HCT116 (cell line): ENCODE data around the gene HRK. TPM values are rescaled to one million over a fixed set of nuclear protein-coding genes. Genes with fewer than 3 reads are reported as not detected.

Experiments used
- ATAC-seq: fragments of 200-7000 bp; cut with Tn5 transposase; 2 replicates; pipeline ENCODE4 v1.9.1; 2020; ENCODE audit warnings: mild to moderate bottlenecking, moderate library complexity
- BruUV-seq: library from RNA; stranded (reverse); fragments of 400-500 nt; replicated peaks from 2 replicates; lab custom pipeline; 2021; lab: Mats Ljungman, UMichigan
- CTCF ChIA-PET: fragments of 300-600 bp; sonication (Branson Sonifier 250); formaldehyde crosslinking; loops from one replicate; lab custom pipeline; 2021; ENCODE audit warnings: antibody characterized with exemption; lab: Charles Lee
- POLR2A ChIA-PET: fragments of 300-600, 350-600 bp; sonication (Branson Sonifier 250); formaldehyde crosslinking; loops from one replicate; lab custom pipeline; 2021; ENCODE audit warnings: antibody characterized with exemption; lab: Charles Lee
- RAD21 ChIA-PET, 2 experiments: fragments of 300-600 bp; sonication (Branson Sonifier 250); formaldehyde crosslinking; loops; one replicate each; lab custom pipeline; 2023; ENCODE audit warnings: low total read pairs in 2 of 2; ENCODE audit not compliant: uncharacterized antibody in 2 of 2, unreplicated experiment in 2 of 2, low non-redundant PET in 1 of 2; lab: Charles Lee
- DNase-seq: peaks from one replicate; pipeline ENCODE4 v3.0.0-alpha.2; 2010; ENCODE audit warnings: low read depth, low spot score
- H2AFZ ChIP-seq: fragments of 200-600 bp; shearing (Covaris generic), sonication (generic); 2 replicates; pipeline ENCODE4 v1.6.1; 2017; ENCODE audit warnings: low read depth, mixed run types, mixed read lengths, antibody characterized with exemption, low read length; ENCODE audit not compliant: poor library complexity, severe bottlenecking
- H3K27ac ChIP-seq: 2 replicates; pipeline ENCODE4 v1.5.1; 2012; ENCODE audit warnings: low read depth, low read length
- H3K27me3 ChIP-seq: fragments of 200-600 bp; sonication (generic); 2 replicates; pipeline ENCODE4 v1.6.1; 2016; ENCODE audit warnings: mixed run types, low read length, mixed read lengths; ENCODE audit not compliant: insufficient read depth
- H3K36me3 ChIP-seq, 2 experiments: fragments of 200-500 bp in 1 of 2; fragments of 200-600 bp in 1 of 2; sonication (Bioruptor generic) in 1 of 2; sonication (generic) in 1 of 2; 2 replicates each; pipeline versions ENCODE4 v1.5.1 to v1.6.1; 2014 to 2016; ENCODE audit warnings: low read length in 2 of 2, inconsistent platforms in 1 of 2, mixed read lengths in 1 of 2, mixed run types in 1 of 2; ENCODE audit not compliant: insufficient read depth in 2 of 2, control insufficient read depth in 1 of 2
- H3K4me1 ChIP-seq, 2 experiments: fragments of 200-600 bp in 1 of 2; sonication (generic) in 1 of 2; 2 replicates each; pipeline versions ENCODE4 v1.5.1 to v1.6.1; 2012 to 2017; ENCODE audit warnings: low read length in 2 of 2, inconsistent platforms in 1 of 2, mild to moderate bottlenecking in 1 of 2, mixed read lengths in 1 of 2, mixed run types in 1 of 2, moderate library complexity in 1 of 2; ENCODE audit not compliant: insufficient read depth in 2 of 2, control insufficient read depth in 1 of 2
- H3K4me2 ChIP-seq: fragments of 200-600 bp; sonication (generic); 2 replicates; pipeline ENCODE4 v1.6.1; 2017; ENCODE audit warnings: mixed run types, low read length, mixed read lengths
- H3K4me3 ChIP-seq, 2 experiments: fragments of 200-600 bp in 1 of 2; sonication (generic) in 1 of 2; replicated peaks in 1 of 2; 2 replicates each; pipeline ENCODE4 v1.5.1; 2011 to 2016; ENCODE audit warnings: low read length in 2 of 2, control low read depth in 1 of 2, low read depth in 1 of 2, mild to moderate bottlenecking in 1 of 2, mixed read lengths in 1 of 2, mixed run types in 1 of 2
- H3K79me2 ChIP-seq: fragments of 200-600 bp; sonication (generic); 2 replicates; pipeline ENCODE4 v1.6.1; 2017; ENCODE audit warnings: mild to moderate bottlenecking, mixed run types, low read length, moderate library complexity, mixed read lengths; ENCODE audit not compliant: insufficient read depth
- H3K9ac ChIP-seq: fragments of 200-600 bp; sonication (generic); 2 replicates; pipeline ENCODE4 v1.6.1; 2016; ENCODE audit warnings: low read length, mixed read lengths
- H3K9me2 ChIP-seq: fragments of 200-600 bp; sonication (generic), shearing (Covaris generic); 2 replicates; pipeline ENCODE4 v1.6.1; 2017; ENCODE audit warnings: mixed run types, mild to moderate bottlenecking, moderate library complexity; ENCODE audit not compliant: insufficient read depth
- H3K9me3 ChIP-seq, 2 experiments: fragments of 200-500 bp in 1 of 2; fragments of 200-600 bp in 1 of 2; sonication (Bioruptor generic) in 1 of 2; sonication (generic) in 1 of 2; 2 replicates each; pipeline ENCODE4 v1.6.1; 2014 to 2017; ENCODE audit warnings: low read length in 2 of 2, mixed read lengths in 2 of 2, inconsistent platforms in 1 of 2, low read depth in 1 of 2, mild to moderate bottlenecking in 1 of 2, mixed run types in 1 of 2, moderate library complexity in 1 of 2; ENCODE audit not compliant: control insufficient read depth in 1 of 2, insufficient read depth in 1 of 2
- H4K20me1 ChIP-seq: fragments of 200-600 bp; sonication (generic), shearing (Covaris generic); 2 replicates; pipeline ENCODE4 v1.6.1; 2017; ENCODE audit warnings: mixed run types, mild to moderate bottlenecking, moderate library complexity; ENCODE audit not compliant: insufficient read depth
- CTCF ChIP-seq, 3 experiments: fragments of 200-600 bp in 1 of 3; sonication (generic) in 1 of 3; IDR thresholded peaks in 2 of 3; conservative IDR thresholded peaks in 1 of 3; 2 replicates each; pipeline ENCODE4 v1.5.1; 2012 to 2017; ENCODE audit warnings: low read depth in 2 of 3, low read length in 2 of 3, antibody characterized with exemption in 1 of 3, borderline replicate concordance in 1 of 3, control low read depth in 1 of 3, mild to moderate bottlenecking in 1 of 3, mixed read lengths in 1 of 3, mixed run types in 1 of 3, moderate library complexity in 1 of 3; ENCODE audit not compliant: insufficient read depth in 1 of 3
- ELF1 ChIP-seq: IDR thresholded peaks from 2 replicates; pipeline ENCODE4 v1.6.1; 2012; ENCODE audit warnings: low read depth, borderline replicate concordance
- EZH2phosphoT487 ChIP-seq: fragments of 200-600 bp; IDR thresholded peaks from 2 replicates; pipeline ENCODE4 v1.6.1; 2018; ENCODE audit warnings: antibody characterized with exemption, borderline replicate concordance
- FOSL1 ChIP-seq: IDR thresholded peaks from 2 replicates; pipeline ENCODE4 v1.6.1; 2012; ENCODE audit warnings: low read depth
- JUND ChIP-seq: IDR thresholded peaks from 2 replicates; pipeline ENCODE4 v1.6.1; 2012
- POLR2A ChIP-seq: IDR thresholded peaks from 2 replicates; pipeline ENCODE4 v1.7.0; 2011; ENCODE audit warnings: borderline replicate concordance; ENCODE audit not compliant: insufficient read depth, insufficient read length; ENCODE audit errors: extremely low read depth
- SP1 ChIP-seq: IDR thresholded peaks from 2 replicates; pipeline ENCODE4 v1.6.1; 2012; ENCODE audit warnings: low read depth
- SRF ChIP-seq: IDR thresholded peaks from 2 replicates; pipeline ENCODE4 v1.6.1; 2012; ENCODE audit warnings: low read depth
- TCF7L2 ChIP-seq: IDR thresholded peaks from 2 replicates; pipeline ENCODE4 v1.7.0; 2011; ENCODE audit warnings: borderline replicate concordance, inconsistent platforms; ENCODE audit not compliant: insufficient read depth, insufficient read length; ENCODE audit errors: extremely low read depth
- ZFX ChIP-seq: fragments of 450-650 bp; IDR thresholded peaks from 2 replicates; pipeline ENCODE4 v1.6.1; 2017
- intact Hi-C: fragments of 100-400 bp; cut with micrococcal nuclease; formaldehyde crosslinking; loops from 2 replicates; pipeline ENCODE4 v1.10.0; 2022
- total RNA-seq: library from RNA; stranded (reverse); gene quantifications from one replicate; pipeline ENCODE4 v1.2.1, GENCODE V29; 2021; ENCODE audit not compliant: unreplicated experiment
- TF ChIP-seq, protein P1 (sequence below): IDR thresholded peaks from 2 replicates; pipeline ENCODE4 v1.6.1; 2012

Gene HRK
- total RNA-seq, 1 experiment from 2014 or later, result 4.3 TPM

DNA sequence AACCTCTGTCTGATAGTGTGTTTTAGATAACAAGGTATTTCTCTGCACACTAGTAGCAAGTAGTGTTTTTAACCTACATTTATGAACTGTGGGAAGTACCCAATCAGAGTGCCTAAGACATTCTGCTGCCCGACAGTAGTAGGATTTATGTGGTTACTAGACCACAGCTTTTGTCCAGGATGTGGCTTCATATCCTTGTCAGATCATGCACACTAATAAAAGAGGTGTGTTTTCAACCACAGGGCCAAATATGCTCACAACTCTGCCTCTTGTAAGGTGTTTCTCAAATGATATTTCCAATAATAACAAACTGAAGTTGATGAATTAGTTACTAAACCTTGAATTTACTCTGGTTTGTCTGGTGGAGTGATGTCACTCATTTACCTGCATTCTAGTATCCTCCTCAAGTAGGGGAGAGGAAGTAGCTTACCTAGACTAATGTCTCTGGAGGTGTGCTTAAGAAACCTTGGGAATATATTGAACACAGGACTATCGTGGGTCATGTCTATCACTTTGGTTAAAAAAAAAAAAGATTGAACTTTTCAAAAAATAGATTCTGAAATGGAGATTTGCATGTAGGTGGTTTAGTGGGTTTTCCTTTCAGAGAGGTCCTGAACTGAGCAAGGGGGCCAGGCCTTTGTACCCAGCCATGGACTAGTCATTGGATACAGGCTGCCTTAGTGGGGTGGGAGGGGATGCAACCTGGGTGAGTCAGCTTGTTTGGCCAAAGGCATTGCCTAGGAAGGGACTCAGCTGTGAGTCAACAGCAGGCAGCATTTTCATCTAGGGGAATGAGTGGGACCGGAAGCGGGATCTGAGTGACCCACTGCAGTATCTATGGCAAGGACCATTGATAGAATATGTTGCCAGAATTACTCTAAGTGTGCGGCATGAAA, 43.6 kb upstream of the HRK start:
- ChIA-PET CTCF (no interaction called here), POLR2A (no interaction called here), RAD21 (no interaction called here)
- H3K79me2 ChIP-seq, result no peaks in the 10 kb centered on the region
- H3K9me3 ChIP-seq, result no peaks in the 10 kb centered on the region
- peaks cover 3 to 15% of the 10 kb centered on the region in 2 experiments; a peak in 2 of 4 replicates for H3K4me1 ChIP-seq
- H2AFZ ChIP-seq, result no peak overlapping the region
- H3K4me3 ChIP-seq, result no peak overlapping the region
- no peaks in the 10 kb centered on the region for H3K27me3 ChIP-seq
- H3K27ac ChIP-seq, result no peak overlapping the region
- TF ChIP-seq ELF1 (no peak), POLR2A (no peak), TCF7L2 (no peak), CTCF (IDR thresholded peaks at IDR 0.05 in 2 of 3, conservative IDR thresholded peaks at IDR 0.05 in 1 of 3; ENCODE audit: borderline replicate concordance in 1 of 3, insufficient read depth in 1 of 3, low read depth in 2 of 3, low read length in 2 of 3) (no peak), SRF (no peak), FOSL1 (peak; percentile 78), JUND (peak; percentile 51; the same call in 1 of the 2 replicates), SP1 (peak; percentile 30), ZFX (no peak), EZH2phosphoT487 (no peak)
- TF ChIP-seq, protein P1, sequence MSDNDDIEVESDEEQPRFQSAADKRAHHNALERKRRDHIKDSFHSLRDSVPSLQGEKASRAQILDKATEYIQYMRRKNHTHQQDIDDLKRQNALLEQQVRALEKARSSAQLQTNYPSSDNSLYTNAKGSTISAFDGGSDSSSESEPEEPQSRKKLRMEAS, result no peak
- peak; percentile 85 for ATAC-seq
- DNase-seq, result peak; percentile 44
- BruUV-seq, result no TSS peak
- H4K20me1 ChIP-seq, result no peaks in the 10 kb centered on the region
- no peak overlapping the region for H3K9ac ChIP-seq
- H3K36me3 ChIP-seq, result no peaks in the 10 kb centered on the region
- intact Hi-C loops, result no loop called here
- peak overlapping the region; percentile 32 for H3K4me2 ChIP-seq
- no peaks in the 10 kb centered on the region for H3K9me2 ChIP-seq
